Stomach smooth muscle (tissue), 2 donors: ENCODE results near the gene CD300LB.
"Not testable (repeated sequence)": the region's sequence is repeated elsewhere in the genome, so short reads cannot be mapped to it uniquely, and the experiment has no call there.

Experiments used
- H3K27ac ChIP-seq: one replicate; pipeline ENCODE4 v1.7.0; 2013; ENCODE audit warnings: mild to moderate bottlenecking, low read length, inconsistent platforms
- H3K27me3 ChIP-seq, 2 donors: one replicate each; pipeline ENCODE4 v1.7.0; 2013; ENCODE audit warnings: low read length in 2 of 2; ENCODE audit not compliant: insufficient read depth in 2 of 2, control insufficient read depth in 1 of 2
- H3K36me3 ChIP-seq, 2 donors: one replicate each; pipeline ENCODE4 v1.7.0; 2013; ENCODE audit warnings: low read length in 2 of 2; ENCODE audit not compliant: control insufficient read depth in 2 of 2, insufficient read depth in 2 of 2
- H3K4me1 ChIP-seq: one replicate; pipeline ENCODE4 v1.7.0; 2013; ENCODE audit warnings: low read length; ENCODE audit not compliant: control insufficient read depth, insufficient read depth
- H3K4me3 ChIP-seq, 2 donors: one replicate each; pipeline ENCODE4 v1.7.0; 2013; ENCODE audit warnings: low read length in 2 of 2
- H3K9ac ChIP-seq, 2 donors: one replicate each; pipeline ENCODE4 v1.7.0; 2013; ENCODE audit warnings: low read length in 2 of 2, mild to moderate bottlenecking in 1 of 2
- H3K9me3 ChIP-seq, 2 donors: one replicate each; pipeline ENCODE4 v1.7.0; 2013; ENCODE audit warnings: low read length in 2 of 2; ENCODE audit not compliant: control insufficient read depth in 2 of 2
- donor health status: healthy.
- donor health status: Pancreatic carcinoma.

Gene CD300LB

GRCh38 chr17:74524653-74525464 lies 6.4 kb downstream of the CD300LB start:
- no peaks in the 10 kb centered on the region for H3K4me1 ChIP-seq
- no peak overlapping the region for H3K9ac ChIP-seq
- peaks cover 0 to 2% of the 10 kb centered on the region in 2 donors for H3K27me3 ChIP-seq
- H3K27ac ChIP-seq, result no peak overlapping the region
- H3K9me3 ChIP-seq, result peaks cover 0 to 9% of the 10 kb centered on the region in 2 donors
- H3K4me3 ChIP-seq, result no peak overlapping the region
- no peaks in the 10 kb centered on the region for H3K36me3 ChIP-seq

GRCh38 chr17:74523308-74523707 lies 8.0 kb downstream of the CD300LB start:
- Histone ChIP-seq H3K36me3 (no peaks in the 10 kb centered on the region), H3K9ac (no peak overlapping the region), H3K27ac (no peak overlapping the region), H3K4me3 (no peak overlapping the region), H3K4me1 (no peaks in the 10 kb centered on the region), H3K27me3 (no peaks in the 10 kb centered on the region), H3K9me3 (peaks cover 0 to 9% of the 10 kb centered on the region in 2 donors)

- no peak overlapping the region for H3K4me3 ChIP-seq
- no peak overlapping the region for H3K9ac ChIP-seq
- H3K27ac ChIP-seq, result no peak overlapping the region
- H3K36me3 ChIP-seq, result no peaks in the 10 kb centered on the region
- H3K27me3 ChIP-seq, result no peaks in the 10 kb centered on the region
- peaks cover 0 to 9% of the 10 kb centered on the region in 2 donors for H3K9me3 ChIP-seq
- no peaks in the 10 kb centered on the region for H3K4me1 ChIP-seq
Measured at GRCh38 chr17:74522381-74523105, 8.7 kb downstream of the CD300LB start.

DNA sequence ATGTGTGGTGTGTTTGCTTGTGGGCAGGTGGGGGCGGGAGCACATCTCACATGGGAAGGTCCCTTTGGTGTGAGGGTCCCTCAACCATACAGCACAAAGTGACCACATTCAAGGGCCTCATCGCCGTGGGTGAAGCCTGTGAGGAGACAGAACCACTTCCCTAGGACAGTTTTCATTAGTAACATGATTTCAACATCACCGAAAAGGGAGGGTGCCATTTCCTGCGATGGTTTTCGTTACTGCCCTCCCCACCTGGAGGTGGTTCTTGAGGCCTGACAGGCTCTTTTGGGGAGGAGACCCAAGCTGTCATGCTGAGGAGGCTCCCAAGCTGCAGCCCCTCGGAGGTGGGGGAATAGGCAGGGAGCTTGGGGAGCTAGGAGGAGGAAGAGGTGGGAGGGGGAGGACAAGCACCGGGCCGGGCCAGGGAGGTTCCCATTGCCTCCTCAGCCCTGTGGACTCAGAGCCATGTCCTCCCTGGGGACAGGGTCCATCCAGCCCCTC lies 9.5 kb downstream of the CD300LB start:
- no peak overlapping the region for H3K4me3 ChIP-seq
- H3K4me1 ChIP-seq, result no peaks in the 10 kb centered on the region
- no peak overlapping the region for H3K27ac ChIP-seq
- no peak overlapping the region for H3K9ac ChIP-seq
- peaks cover 0 to 9% of the 10 kb centered on the region in 2 donors for H3K9me3 ChIP-seq
- no peaks in the 10 kb centered on the region for H3K27me3 ChIP-seq
- H3K36me3 ChIP-seq, result no peaks in the 10 kb centered on the region

- Histone ChIP-seq H3K4me1 (no peaks in the 10 kb centered on the region), H3K27me3 (no peaks in the 10 kb centered on the region), H3K9me3 (peaks cover 0 to 9% of the 10 kb centered on the region in 2 donors), H3K27ac (peak overlapping the region; percentile 31), H3K36me3 (no peaks in the 10 kb centered on the region), H3K4me3 (no peak overlapping the region), H3K9ac (no peak overlapping the region)
Measured at GRCh38 chr17:74520790-74521480, 10.3 kb downstream of the CD300LB start.

DNA sequence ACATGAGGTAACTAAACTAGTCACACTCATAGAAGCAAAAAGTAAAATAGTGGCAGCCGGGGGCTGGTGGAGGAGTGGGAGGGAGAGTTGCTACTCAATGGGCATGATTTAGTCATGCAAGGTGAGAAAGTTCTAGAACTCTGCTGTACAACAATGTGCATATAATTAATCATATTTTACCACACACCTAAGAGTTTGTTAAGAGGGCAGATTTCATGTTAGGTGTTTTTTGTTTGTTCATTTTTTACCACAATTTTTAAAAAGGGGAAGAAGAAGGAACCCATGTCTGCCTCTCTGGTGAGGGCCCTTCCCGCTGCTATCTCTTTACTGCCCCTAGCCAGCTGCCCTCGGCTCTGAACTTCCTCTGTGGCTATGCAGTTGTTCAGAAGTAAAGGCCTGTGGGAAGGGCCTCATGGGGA lies 11.2 kb downstream of the CD300LB start:
- Histone ChIP-seq H3K36me3 (no peaks in the 10 kb centered on the region), H3K27ac (no peak overlapping the region), H3K4me3 (no peak overlapping the region), H3K9ac (no peak overlapping the region), H3K27me3 (no peaks in the 10 kb centered on the region), H3K4me1 (no peaks in the 10 kb centered on the region), H3K9me3 (peaks cover 0 to 9% of the 10 kb centered on the region in 2 donors)

DNA sequence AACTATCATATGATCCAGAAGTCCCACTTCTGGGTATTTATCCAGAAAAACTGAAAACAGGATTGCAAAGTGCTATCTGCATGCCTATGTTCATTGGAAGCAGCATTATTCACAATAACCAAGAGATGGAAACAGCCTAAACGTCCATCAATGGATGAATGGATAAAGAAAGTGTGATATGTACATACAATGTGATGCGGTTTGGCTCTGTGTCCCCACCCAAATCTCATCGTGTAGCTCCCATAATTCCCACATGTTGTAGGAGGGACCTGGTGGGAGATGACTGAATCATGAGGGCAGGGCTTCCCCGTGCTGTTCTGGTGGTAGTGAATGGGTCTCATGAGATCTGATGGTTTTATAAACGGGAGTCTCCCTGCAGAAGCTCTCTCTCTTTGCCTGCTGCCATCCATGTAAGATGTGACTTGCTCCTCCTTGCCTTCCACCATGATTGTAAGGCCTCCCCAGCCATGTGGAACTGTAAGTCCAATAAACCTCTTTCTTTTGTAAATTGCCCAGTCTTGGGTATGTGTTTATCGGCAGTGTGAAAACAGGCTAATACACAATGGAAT lies 12.8 kb downstream of the CD300LB start:
- not testable (repeated sequence) for H3K27me3 ChIP-seq, H3K4me1 ChIP-seq, H3K4me3 ChIP-seq, H3K27ac ChIP-seq, H3K9ac ChIP-seq, H3K36me3 ChIP-seq, H3K9me3 ChIP-seq

- H3K9ac ChIP-seq, result no peak overlapping the region
- no peak overlapping the region for H3K27ac ChIP-seq
- H3K4me1 ChIP-seq, result no peaks in the 10 kb centered on the region
- no peak overlapping the region for H3K4me3 ChIP-seq
- no peaks in the 10 kb centered on the region for H3K36me3 ChIP-seq
- H3K9me3 ChIP-seq, result no peaks in the 10 kb centered on the region
- H3K27me3 ChIP-seq, result peaks cover 0 to 6% of the 10 kb centered on the region in 2 donors
Measured at GRCh38 chr17:74516561-74517328, 14.5 kb downstream of the CD300LB start.

- Histone ChIP-seq H3K27ac (no peak overlapping the region), H3K4me3 (no peak overlapping the region), H3K36me3 (no peaks in the 10 kb centered on the region), H3K27me3 (peaks cover 0 to 6% of the 10 kb centered on the region in 2 donors), H3K9me3 (no peaks in the 10 kb centered on the region), H3K4me1 (no peaks in the 10 kb centered on the region), H3K9ac (no peak overlapping the region)
Measured at GRCh38 chr17:74515941-74516340, 15.3 kb downstream of the CD300LB start.
